ENCODE measurements around the gene HINT3.

Gene HINT3

GRCh38 chr6:126002755-126003679 is 46.4 kb downstream of the HINT3 start:
- TF ChIP-seq PKNOX1 (IDR thresholded peaks at IDR 0.05) (no peak), FOXA1 (IDR thresholded peaks at IDR 0.05) (no peak), SP1 (IDR thresholded peaks at IDR 0.05) (no peak), FOXM1 (IDR thresholded peaks at IDR 0.05; ENCODE audit: borderline replicate concordance) (no peak), FOXK2 (IDR thresholded peaks at IDR 0.05) (no peak), ZNF384 (IDR thresholded peaks at IDR 0.05) (no peak), CTBP1 (IDR thresholded peaks at IDR 0.05; ENCODE audit: borderline replicate concordance) (no peak), TARDBP (IDR thresholded peaks at IDR 0.05) (no peak), L3MBTL2 (conservative IDR thresholded peaks at IDR 0.05) (no peak), BHLHE40 (IDR thresholded peaks at IDR 0.05; ENCODE audit: borderline replicate concordance) (no peak), ELF4 (IDR thresholded peaks at IDR 0.05) (no peak), HDGF (IDR thresholded peaks at IDR 0.05; ENCODE audit: borderline replicate concordance) (no peak)
- ChIA-PET CTCF (interaction anchor here (0.6 to 2.0 kb wide), 5 partner anchors 8 to 690 kb away, joined by 3 to 6 read pairs (median 3); no protein-coding TSS in a partner anchor), POLR2A (interaction anchor here (2.0 kb wide), 1 partner anchor 16 kb away, joined by 7 read pairs; the partner anchor contains the start of gene TRMT11)
- no peak for DNase-seq (ENCODE audit: extremely low spot score)

GRCh38 chr6:126007800-126008199 is 51.2 kb downstream of the HINT3 start:
- CTCF ChIA-PET: no interaction called here
- TF ChIP-seq TARDBP (IDR thresholded peaks at IDR 0.05) (no peak), CTBP1 (IDR thresholded peaks at IDR 0.05; ENCODE audit: borderline replicate concordance) (no peak), FOXM1 (IDR thresholded peaks at IDR 0.05; ENCODE audit: borderline replicate concordance) (no peak), LEF1 (IDR thresholded peaks at IDR 0.05; ENCODE audit: borderline replicate concordance) (no peak), SUZ12 (IDR thresholded peaks at IDR 0.05) (no peak), HDGF (IDR thresholded peaks at IDR 0.05; ENCODE audit: borderline replicate concordance) (no peak), FOXK2 (IDR thresholded peaks at IDR 0.05) (no peak), ELF4 (IDR thresholded peaks at IDR 0.05) (no peak), ARNT (IDR thresholded peaks at IDR 0.05) (no peak)
- POLR2A ChIA-PET: interaction anchor here (2.1 kb wide), 1 partner anchor 21 kb away, joined by 6 read pairs; the partner anchor contains the start of gene TRMT11
- DNase-seq (ENCODE audit: extremely low spot score): no peak

- DNase-seq (ENCODE audit: extremely low spot score): no peak
- POLR2A ChIA-PET: no interaction called here
- TF ChIP-seq FOXA1 (IDR thresholded peaks at IDR 0.05) (no peak), ZNF384 (IDR thresholded peaks at IDR 0.05) (no peak), FOXK2 (IDR thresholded peaks at IDR 0.05) (no peak), ARNT (IDR thresholded peaks at IDR 0.05) (no peak), ELF4 (IDR thresholded peaks at IDR 0.05) (no peak), PKNOX1 (IDR thresholded peaks at IDR 0.05) (no peak), NFRKB (IDR thresholded peaks at IDR 0.05) (no peak), LEF1 (IDR thresholded peaks at IDR 0.05; ENCODE audit: borderline replicate concordance) (no peak)
- CTCF ChIA-PET: interaction anchor here (0.7 kb wide), 2 partner anchors 23 to 817 kb away, joined by 3 read pairs; no protein-coding TSS in a partner anchor
Measured at GRCh38 chr6:126010040-126010439, 53.5 kb downstream of the HINT3 start.

GRCh38 chr6:126015863-126016262 is 59.3 kb downstream of the HINT3 start:
- ChIA-PET CTCF (no interaction called here), POLR2A (no interaction called here)
- no peak for TF ChIP-seq ZNF384 (IDR thresholded peaks at IDR 0.05)
- no peak for TF ChIP-seq NFRKB (IDR thresholded peaks at IDR 0.05)
- no peak for DNase-seq (ENCODE audit: extremely low spot score)

GRCh38 chr6:126016591-126016990 is 60.0 kb downstream of the HINT3 start:
- DNase-seq (ENCODE audit: extremely low spot score): no peak
- ChIA-PET POLR2A (no interaction called here), CTCF (no interaction called here)
- no peak for TF ChIP-seq ARNT (IDR thresholded peaks at IDR 0.05)
- TF ChIP-seq CTBP1 (IDR thresholded peaks at IDR 0.05; ENCODE audit: borderline replicate concordance): no peak
- TF ChIP-seq NFRKB (IDR thresholded peaks at IDR 0.05): no peak
- TF ChIP-seq ZNF384 (IDR thresholded peaks at IDR 0.05): no peak
- no peak for TF ChIP-seq SP1 (IDR thresholded peaks at IDR 0.05)
- no peak for TF ChIP-seq FOXA1 (IDR thresholded peaks at IDR 0.05)
- no peak for TF ChIP-seq HDGF (IDR thresholded peaks at IDR 0.05; ENCODE audit: borderline replicate concordance)
- no peak for TF ChIP-seq PKNOX1 (IDR thresholded peaks at IDR 0.05)
- no peak for TF ChIP-seq FOXM1 (IDR thresholded peaks at IDR 0.05; ENCODE audit: borderline replicate concordance)
- no peak for TF ChIP-seq FOXK2 (IDR thresholded peaks at IDR 0.05)
- no peak for TF ChIP-seq L3MBTL2 (conservative IDR thresholded peaks at IDR 0.05)
- no peak for TF ChIP-seq BHLHE40 (IDR thresholded peaks at IDR 0.05; ENCODE audit: borderline replicate concordance)
- no peak for TF ChIP-seq LEF1 (IDR thresholded peaks at IDR 0.05; ENCODE audit: borderline replicate concordance)
- TF ChIP-seq SUZ12 (IDR thresholded peaks at IDR 0.05): no peak
- no peak for TF ChIP-seq TARDBP (IDR thresholded peaks at IDR 0.05)
- no peak for TF ChIP-seq ELF4 (IDR thresholded peaks at IDR 0.05)

- TF ChIP-seq HDGF (IDR thresholded peaks at IDR 0.05; ENCODE audit: borderline replicate concordance) (no peak), LEF1 (IDR thresholded peaks at IDR 0.05; ENCODE audit: borderline replicate concordance) (no peak), TARDBP (IDR thresholded peaks at IDR 0.05) (no peak), ELF4 (IDR thresholded peaks at IDR 0.05) (no peak), NFRKB (IDR thresholded peaks at IDR 0.05) (no peak), PKNOX1 (IDR thresholded peaks at IDR 0.05) (no peak), ZNF384 (IDR thresholded peaks at IDR 0.05) (no peak), CTBP1 (IDR thresholded peaks at IDR 0.05; ENCODE audit: borderline replicate concordance) (no peak), SP1 (IDR thresholded peaks at IDR 0.05) (no peak), FOXM1 (IDR thresholded peaks at IDR 0.05; ENCODE audit: borderline replicate concordance) (no peak), FOXA1 (IDR thresholded peaks at IDR 0.05) (no peak), ARNT (IDR thresholded peaks at IDR 0.05) (no peak), SUZ12 (IDR thresholded peaks at IDR 0.05) (no peak)
- CTCF ChIA-PET: interaction anchor here (0.7 to 0.9 kb wide), 2 partner anchors 15 to 639 kb away, joined by 3 read pairs; no protein-coding TSS in a partner anchor
- DNase-seq (ENCODE audit: extremely low spot score): no peak
- POLR2A ChIA-PET: no interaction called here
Measured at GRCh38 chr6:126017668-126018067, 61.1 kb downstream of the HINT3 start.

Measured in HEK293T (cell line).